Heart left ventricle (tissue), 16 donors: Measurements from ENCODE around the gene ACAP3. TPM values are rescaled to one million over a fixed set of nuclear protein-coding genes. Genes with fewer than 3 reads are reported as not detected.

ENCODE experiments used
- ATAC-seq, 4 donors: fragments of 200-7000 bp; cut with Tn5 transposase; one replicate each; pipeline ENCODE4 v1.9.1; 2020 to 2022; ENCODE audit warnings: moderate library complexity in 4 of 4, mild to moderate bottlenecking in 3 of 4, moderate number of reproducible peaks in 1 of 4
- DNase-seq, 5 donors: peaks; one replicate each; pipeline ENCODE4 v3.0.0-alpha.2; 2020
- H3K27ac ChIP-seq, 12 donors: fragments of 200-600 bp; sonication (generic) in 4 of 12; one replicate each; pipeline versions ENCODE4 v1.5.0 to v1.8.0; 2016 to 2022; ENCODE audit warnings: mild to moderate bottlenecking in 2 of 12
- H3K27me3 ChIP-seq, 9 donors: fragments of 200-600 bp; sonication (generic) in 2 of 9; one replicate each; pipeline versions ENCODE4 v1.5.1 to v1.8.0; 2016 to 2022; ENCODE audit warnings: mild to moderate bottlenecking in 3 of 9
- H3K36me3 ChIP-seq, 9 donors: fragments of 200-600 bp; sonication (generic) in 2 of 9; one replicate each; pipeline versions ENCODE4 v1.5.0 to v1.8.0; 2018 to 2022; ENCODE audit warnings: mild to moderate bottlenecking in 2 of 9
- H3K4me1 ChIP-seq, 12 donors: fragments of 200-600 bp; sonication (generic) in 4 of 12; one replicate each; pipeline versions ENCODE4 v1.5.0 to v1.8.0; 2016 to 2022; ENCODE audit warnings: mild to moderate bottlenecking in 3 of 12
- H3K4me3 ChIP-seq, 12 donors: fragments of 200-600 bp; sonication (generic) in 4 of 12; one replicate each; pipeline versions ENCODE4 v1.5.0 to v1.8.0; 2017 to 2022; ENCODE audit warnings: mild to moderate bottlenecking in 9 of 12, moderate library complexity in 4 of 12
- H3K9me3 ChIP-seq, 12 donors: fragments of 200-600 bp; sonication (generic) in 4 of 12; one replicate each; pipeline versions ENCODE4 v1.5.0 to v1.8.0; 2016 to 2022; ENCODE audit warnings: mild to moderate bottlenecking in 1 of 12
- POLR2A ChIP-seq, 2 donors: fragments of 450-650 bp; IDR thresholded peaks; one replicate each; pipeline ENCODE4 v1.6.1; 2017; ENCODE audit warnings: antibody characterized with exemption in 2 of 2, mild to moderate bottlenecking in 2 of 2, moderate library complexity in 2 of 2
- WGBS, 4 donors: extraction: QIAGEN DNeasy Blood & Tissue Kit in 2 of 4; methylation state at CpG; one replicate each; pipeline versions ENCODE4 v1.1.5 to v1.1.7; 2013 to 2018; 5-methylcytosine and 5-hydroxymethylcytosine counted together
- intact Hi-C, 10 donors: fragments of 100-400 bp; cut with DNase I; formaldehyde crosslinking; loops; one replicate each; pipeline versions ENCODE4 v1.11.1 to v1.14.2; 2022
- polyA plus RNA-seq, 2 donors: library from polyadenylated mRNA; stranded (reverse); fragments of 200-250 nt; gene quantifications; one replicate each; pipeline ENCODE4 v1.2.3, GENCODE V29; 2013
- total RNA-seq, 9 donors: library from RNA; depleted of rRNA in 2 of 9; stranded (reverse); fragments of >200 nt in 2 of 9; fragmentation: NEBNext Ultra II Directional in 3 of 9; extraction: Animal tissue kit (Norgen Biotek cat#: 25700) in 3 of 9; gene quantifications; one replicate each; pipeline versions ENCODE4 v1.1.0 to v1.2.4, GENCODE V29; 2016 to 2023
- TF ChIP-seq, protein P1 (sequence below), 12 donors: fragments of 200-600 bp; sonication (generic) in 4 of 12; IDR thresholded peaks; one replicate each; pipeline versions ENCODE4 v1.5.0 to v1.8.0; 2018 to 2022; ENCODE audit warnings: antibody characterized with exemption in 12 of 12, mild to moderate bottlenecking in 5 of 12
- donor health status: ischemic (EF 13 %, LVEDD 7.1; RV severe dilation, severe dysfunction).
- donor health status: healthy with polysubstance abuse.
- donor health status: DM: no; HTN: yes; CAD: no.
- donor health status: DM: no; HTN: no; CAD: no.
- donor health status: ischemic (EF 25% LVEDD 6.9; RV normal size, moderate dysfunction).
- donor health status: ischemic (EF 25% LVEDD 5.7; RV mildly dilated, moderate dysfunction).
- donor health status: healthy.
- donor health status: DM: yes; HTN: yes; CAD: no.
- donor health status: ischemic (EF 35%, LVEDD 5.7; RV mildly dilated, moderate dysfunction).
- donor health status: nonischemic (EF 11% LVEDD 7.7; RV severe dilation, severe dysfunction).
- donor health status: DM: yes; HTN: yes; CAD: no.
- donor health status: PGD.
- donor health status: ischemic (EF 29% LVEDD 5.4; RV normal size, mild dysfunction).
- donor health status: nonischemic (EF 23%, LVEDD 6.1; RV moderate dilation, normal function).

ACAP3 gene
- total and polyA plus RNA-seq, 11 donors: 20.1 to 59.5 (median 34.1) TPM

DNA sequence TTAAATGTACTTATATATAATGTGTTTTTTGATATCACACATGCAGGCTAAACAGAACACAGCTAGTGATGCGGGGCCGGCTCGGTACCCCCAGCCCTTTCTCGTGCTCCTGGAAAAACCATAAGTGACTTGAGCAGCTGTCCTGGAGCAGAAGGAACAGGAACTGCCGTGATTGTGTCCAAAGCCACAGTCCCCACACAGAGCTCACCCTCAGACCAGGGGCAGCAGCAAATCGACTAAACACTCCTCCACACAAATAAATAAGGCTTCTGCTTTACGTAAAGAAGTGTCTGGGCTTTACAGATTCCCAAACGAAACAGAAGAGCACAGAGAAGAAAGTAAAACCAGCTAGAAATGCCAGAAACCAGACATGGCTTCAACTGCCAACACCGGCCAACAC is 43.7 kb downstream of the ACAP3 start:
- TF ChIP-seq POLR2A (IDR thresholded peaks at IDR 0.05): no peak
- TF ChIP-seq, protein P1, sequence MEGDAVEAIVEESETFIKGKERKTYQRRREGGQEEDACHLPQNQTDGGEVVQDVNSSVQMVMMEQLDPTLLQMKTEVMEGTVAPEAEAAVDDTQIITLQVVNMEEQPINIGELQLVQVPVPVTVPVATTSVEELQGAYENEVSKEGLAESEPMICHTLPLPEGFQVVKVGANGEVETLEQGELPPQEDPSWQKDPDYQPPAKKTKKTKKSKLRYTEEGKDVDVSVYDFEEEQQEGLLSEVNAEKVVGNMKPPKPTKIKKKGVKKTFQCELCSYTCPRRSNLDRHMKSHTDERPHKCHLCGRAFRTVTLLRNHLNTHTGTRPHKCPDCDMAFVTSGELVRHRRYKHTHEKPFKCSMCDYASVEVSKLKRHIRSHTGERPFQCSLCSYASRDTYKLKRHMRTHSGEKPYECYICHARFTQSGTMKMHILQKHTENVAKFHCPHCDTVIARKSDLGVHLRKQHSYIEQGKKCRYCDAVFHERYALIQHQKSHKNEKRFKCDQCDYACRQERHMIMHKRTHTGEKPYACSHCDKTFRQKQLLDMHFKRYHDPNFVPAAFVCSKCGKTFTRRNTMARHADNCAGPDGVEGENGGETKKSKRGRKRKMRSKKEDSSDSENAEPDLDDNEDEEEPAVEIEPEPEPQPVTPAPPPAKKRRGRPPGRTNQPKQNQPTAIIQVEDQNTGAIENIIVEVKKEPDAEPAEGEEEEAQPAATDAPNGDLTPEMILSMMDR (IDR thresholded peaks at IDR 0.05): no peak
- H3K9me3 ChIP-seq: no peaks in the 10 kb centered on the region
- no peaks in the 10 kb centered on the region for H3K27me3 ChIP-seq
- intact Hi-C loops: no loop called here
- WGBS, 4 donors: 88 to 90% (median 89%) methylated on average over 9 of the region's 9 CpGs
- DNase-seq (no peak), ATAC-seq (no peak)
- H3K4me1 ChIP-seq: peaks cover 0 to 26% (median 14%) of the 10 kb centered on the region in 12 donors
- H3K4me3 ChIP-seq: no peak overlapping the region
- no peak overlapping the region for H3K27ac ChIP-seq
- peaks cover 0 to 91% (median 74%) of the 10 kb centered on the region in 9 donors for H3K36me3 ChIP-seq

DNA sequence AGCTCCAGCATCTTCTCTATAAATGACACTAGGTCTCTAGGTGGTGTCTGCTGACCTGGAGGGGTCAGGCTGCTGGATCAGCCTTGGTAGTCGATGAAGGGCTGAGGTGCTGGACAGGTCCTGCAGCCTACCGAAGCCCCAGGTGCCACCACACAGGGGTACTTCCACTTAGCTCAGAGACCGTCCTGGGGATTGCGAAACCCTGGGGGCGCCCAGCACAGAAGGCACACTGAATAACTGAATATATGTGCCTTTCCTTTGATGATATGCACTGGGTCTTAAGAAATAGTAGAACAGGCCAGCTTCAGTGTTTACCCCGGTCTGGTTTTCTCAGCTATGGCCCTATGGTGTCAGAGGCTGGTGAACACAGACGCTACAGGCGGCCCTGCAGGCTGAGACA is 45.0 kb downstream of the ACAP3 start:
- no peak for DNase-seq

DNA sequence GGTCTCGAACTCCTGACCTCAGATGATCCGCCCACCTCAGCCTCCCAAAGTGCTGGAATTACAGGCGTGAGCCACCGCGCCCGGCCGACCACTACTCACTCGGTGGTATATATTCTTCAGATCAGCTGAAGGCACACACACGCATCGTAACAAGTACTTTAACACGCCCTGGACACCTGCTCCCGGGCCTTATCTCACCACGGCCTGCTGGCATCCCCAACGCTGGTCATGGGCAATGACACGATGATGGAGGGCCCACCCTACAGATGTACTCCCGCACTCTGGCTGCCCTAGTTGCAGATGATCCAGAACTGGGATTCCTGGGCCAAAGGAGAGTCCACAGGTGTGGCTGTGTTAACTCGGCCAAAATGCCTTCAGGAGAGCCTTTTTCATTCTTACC is 45.7 kb downstream of the ACAP3 start:
- ATAC-seq (no peak), DNase-seq (peak in 1 of 5 donors; percentile 40)
- WGBS, 4 donors: 92 to 95% (median 94%) methylated on average over 17 of the region's 17 CpGs
- intact Hi-C loops: no loop called here
- TF ChIP-seq, protein P1 (IDR thresholded peaks at IDR 0.05): no peak
- TF ChIP-seq POLR2A (IDR thresholded peaks at IDR 0.05): no peak
- Histone ChIP-seq H3K4me1 (peaks cover 0 to 28% (median 14%) of the 10 kb centered on the region in 12 donors), H3K36me3 (peaks cover 0 to 80% (median 68%) of the 10 kb centered on the region in 9 donors), H3K27me3 (no peaks in the 10 kb centered on the region), H3K27ac (no peak overlapping the region), H3K9me3 (no peaks in the 10 kb centered on the region), H3K4me3 (no peak overlapping the region)

More for the DNA sequence above, 45.0 kb downstream of the ACAP3 start:
- TF ChIP-seq POLR2A (IDR thresholded peaks at IDR 0.05): no peak
- TF ChIP-seq, protein P1 (IDR thresholded peaks at IDR 0.05): no peak
- intact Hi-C loops: no loop called here
- ATAC-seq: no peak
- Histone ChIP-seq H3K27ac (no peak overlapping the region), H3K9me3 (no peaks in the 10 kb centered on the region), H3K27me3 (no peaks in the 10 kb centered on the region), H3K4me1 (peaks cover 0 to 28% (median 14%) of the 10 kb centered on the region in 12 donors), H3K36me3 (peaks cover 0 to 86% (median 75%) of the 10 kb centered on the region in 9 donors), H3K4me3 (no peak overlapping the region)
- 95 to 96% (median 95%) methylated on average over 8 of the region's 8 CpGs for WGBS, 4 donors

DNA sequence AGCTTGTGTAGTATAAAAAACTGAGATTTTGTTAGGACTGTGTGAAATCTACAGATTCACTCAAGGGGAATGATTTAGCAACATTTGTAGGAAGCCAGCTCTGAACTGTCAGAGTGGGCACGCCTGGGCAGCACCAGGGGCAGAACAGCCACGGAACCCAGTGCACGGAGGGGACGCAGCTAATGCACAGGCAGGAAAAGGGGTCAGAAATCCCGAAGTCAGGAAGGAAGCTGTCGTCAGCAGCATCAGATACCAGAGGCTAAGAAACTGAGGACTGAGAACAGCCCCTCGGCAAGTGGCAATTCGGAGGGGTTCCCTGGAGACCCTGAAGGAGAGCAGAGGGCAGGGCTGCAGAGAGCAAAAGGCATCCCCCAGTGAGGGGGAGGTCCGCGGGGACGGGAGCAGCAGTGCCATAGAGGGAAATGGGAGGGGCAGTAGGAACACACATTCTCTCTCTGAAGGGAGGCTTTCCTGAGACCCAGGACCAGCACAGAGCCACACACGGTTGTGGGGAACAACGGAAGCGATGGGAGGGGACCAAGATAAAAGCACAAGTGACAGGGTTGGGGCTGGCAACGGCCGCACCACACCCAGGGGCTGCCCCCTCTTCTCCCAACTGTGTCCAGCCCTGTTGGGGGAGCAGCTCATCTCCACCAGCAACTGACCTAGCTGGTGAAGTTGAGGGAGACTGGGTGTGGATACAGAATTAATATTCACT is 46.7 kb downstream of the ACAP3 start:
- peaks cover 0 to 80% (median 69%) of the 10 kb centered on the region in 9 donors for H3K36me3 ChIP-seq
- no peaks in the 10 kb centered on the region for H3K27me3 ChIP-seq
- H3K4me3 ChIP-seq: no peak overlapping the region
- DNase-seq (peak in 1 of 5 donors; percentile 52), ATAC-seq (peak in 3 of 4 donors; percentile 10 to 56 (median 17))
- H3K9me3 ChIP-seq: no peaks in the 10 kb centered on the region
- WGBS, 4 donors: 53 to 58% (median 55%) methylated on average over 16 of the region's 16 CpGs
- intact Hi-C loops: no loop called here
- peaks cover 0 to 28% (median 14%) of the 10 kb centered on the region in 12 donors for H3K4me1 ChIP-seq
- TF ChIP-seq POLR2A (IDR thresholded peaks at IDR 0.05): no peak
- TF ChIP-seq, protein P1 (IDR thresholded peaks at IDR 0.05): no peak
- peak overlapping the region in 3 of 12 donors; percentile 12 to 42 (median 39) for H3K27ac ChIP-seq
